Measurements from ENCODE around the gene ELL.

ELL gene

GRCh38 chr19:18503337-18503970, 18.4 kb downstream of the ELL start:
- TF ChIP-seq CEBPB (IDR thresholded peaks at IDR 0.05) (no peak), TCF12 (IDR thresholded peaks at IDR 0.05; ENCODE audit: low read depth) (no peak), MAX (IDR thresholded peaks at IDR 0.05) (no peak), ZBTB7A (IDR thresholded peaks at IDR 0.05; ENCODE audit: low read depth) (no peak), YY1 (IDR thresholded peaks at IDR 0.05; ENCODE audit: low read depth) (no peak), TAF1 (IDR thresholded peaks at IDR 0.05; ENCODE audit: low read depth) (no peak), CREB1 (IDR thresholded peaks at IDR 0.05; ENCODE audit: low read depth) (no peak)
- TF ChIP-seq, protein P1, sequence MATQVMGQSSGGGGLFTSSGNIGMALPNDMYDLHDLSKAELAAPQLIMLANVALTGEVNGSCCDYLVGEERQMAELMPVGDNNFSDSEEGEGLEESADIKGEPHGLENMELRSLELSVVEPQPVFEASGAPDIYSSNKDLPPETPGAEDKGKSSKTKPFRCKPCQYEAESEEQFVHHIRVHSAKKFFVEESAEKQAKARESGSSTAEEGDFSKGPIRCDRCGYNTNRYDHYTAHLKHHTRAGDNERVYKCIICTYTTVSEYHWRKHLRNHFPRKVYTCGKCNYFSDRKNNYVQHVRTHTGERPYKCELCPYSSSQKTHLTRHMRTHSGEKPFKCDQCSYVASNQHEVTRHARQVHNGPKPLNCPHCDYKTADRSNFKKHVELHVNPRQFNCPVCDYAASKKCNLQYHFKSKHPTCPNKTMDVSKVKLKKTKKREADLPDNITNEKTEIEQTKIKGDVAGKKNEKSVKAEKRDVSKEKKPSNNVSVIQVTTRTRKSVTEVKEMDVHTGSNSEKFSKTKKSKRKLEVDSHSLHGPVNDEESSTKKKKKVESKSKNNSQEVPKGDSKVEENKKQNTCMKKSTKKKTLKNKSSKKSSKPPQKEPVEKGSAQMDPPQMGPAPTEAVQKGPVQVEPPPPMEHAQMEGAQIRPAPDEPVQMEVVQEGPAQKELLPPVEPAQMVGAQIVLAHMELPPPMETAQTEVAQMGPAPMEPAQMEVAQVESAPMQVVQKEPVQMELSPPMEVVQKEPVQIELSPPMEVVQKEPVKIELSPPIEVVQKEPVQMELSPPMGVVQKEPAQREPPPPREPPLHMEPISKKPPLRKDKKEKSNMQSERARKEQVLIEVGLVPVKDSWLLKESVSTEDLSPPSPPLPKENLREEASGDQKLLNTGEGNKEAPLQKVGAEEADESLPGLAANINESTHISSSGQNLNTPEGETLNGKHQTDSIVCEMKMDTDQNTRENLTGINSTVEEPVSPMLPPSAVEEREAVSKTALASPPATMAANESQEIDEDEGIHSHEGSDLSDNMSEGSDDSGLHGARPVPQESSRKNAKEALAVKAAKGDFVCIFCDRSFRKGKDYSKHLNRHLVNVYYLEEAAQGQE (IDR thresholded peaks at IDR 0.05; ENCODE audit: low read depth) = no peak

- TF ChIP-seq MAX (IDR thresholded peaks at IDR 0.05) (no peak), YY1 (IDR thresholded peaks at IDR 0.05; ENCODE audit: low read depth) (no peak), CREB1 (IDR thresholded peaks at IDR 0.05; ENCODE audit: low read depth) (no peak), EGR1 (IDR thresholded peaks at IDR 0.05) (no peak), RAD21 (IDR thresholded peaks at IDR 0.05; ENCODE audit: low read depth) (no peak), EP300 (IDR thresholded peaks at IDR 0.05; ENCODE audit: borderline replicate concordance) (no peak), TCF12 (IDR thresholded peaks at IDR 0.05; ENCODE audit: low read depth) (no peak), ZBTB7A (IDR thresholded peaks at IDR 0.05; ENCODE audit: low read depth) (no peak), NFIC (IDR thresholded peaks at IDR 0.05) (no peak), USF1 (IDR thresholded peaks at IDR 0.05) (no peak), FOXM1 (IDR thresholded peaks at IDR 0.05; ENCODE audit: borderline replicate concordance, low read depth) (no peak), TEAD4 (IDR thresholded peaks at IDR 0.05) (no peak), CEBPB (IDR thresholded peaks at IDR 0.05) (no peak), TAF1 (IDR thresholded peaks at IDR 0.05; ENCODE audit: low read depth) (no peak)
- TF ChIP-seq, protein P1 (IDR thresholded peaks at IDR 0.05; ENCODE audit: low read depth) = no peak
These were observed 19.1 kb downstream of the ELL start for GRCh38 chr19:18502638-18503294.

DNA sequence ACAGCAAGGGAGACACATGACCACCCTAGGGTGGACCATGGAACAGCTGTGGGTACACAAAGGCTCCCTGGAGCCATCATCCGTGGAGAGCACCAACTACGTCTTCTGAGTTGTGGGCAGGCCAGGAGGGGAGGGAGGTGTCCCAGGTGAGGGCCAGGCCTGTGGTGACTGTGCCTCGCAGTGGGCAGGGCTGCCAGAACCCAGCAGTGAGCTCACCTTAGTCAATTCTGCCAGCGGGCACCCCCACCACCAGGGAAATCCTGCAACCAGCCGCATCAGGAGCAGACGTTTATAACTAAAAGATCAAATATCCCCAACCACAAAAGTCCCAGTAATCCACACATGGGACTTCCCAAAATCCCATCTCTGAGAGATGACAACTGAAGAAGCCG, 19.6 kb downstream of the ELL start:
- TF ChIP-seq ZBTB7A (IDR thresholded peaks at IDR 0.05; ENCODE audit: low read depth) = no peak
- TF ChIP-seq TEAD4 (IDR thresholded peaks at IDR 0.05) = no peak
- TF ChIP-seq RAD21 (IDR thresholded peaks at IDR 0.05; ENCODE audit: low read depth) = no peak
- TF ChIP-seq TCF12 (IDR thresholded peaks at IDR 0.05; ENCODE audit: low read depth) = no peak
- TF ChIP-seq FOXM1 (IDR thresholded peaks at IDR 0.05; ENCODE audit: borderline replicate concordance, low read depth) = no peak
- no peak for TF ChIP-seq CREB1 (IDR thresholded peaks at IDR 0.05; ENCODE audit: low read depth)
- TF ChIP-seq CEBPB (IDR thresholded peaks at IDR 0.05) = no peak
- no peak for TF ChIP-seq EGR1 (IDR thresholded peaks at IDR 0.05)
- TF ChIP-seq, protein P1 (IDR thresholded peaks at IDR 0.05; ENCODE audit: low read depth) = no peak
- TF ChIP-seq USF1 (IDR thresholded peaks at IDR 0.05) = no peak
- TF ChIP-seq TAF1 (IDR thresholded peaks at IDR 0.05; ENCODE audit: low read depth) = no peak
- TF ChIP-seq MAX (IDR thresholded peaks at IDR 0.05) = no peak
- TF ChIP-seq NFIC (IDR thresholded peaks at IDR 0.05) = no peak
- no peak for TF ChIP-seq EP300 (IDR thresholded peaks at IDR 0.05; ENCODE audit: borderline replicate concordance)
- no peak for TF ChIP-seq YY1 (IDR thresholded peaks at IDR 0.05; ENCODE audit: low read depth)

GRCh38 chr19:18501832-18502231, 20.0 kb downstream of the ELL start:
- TF ChIP-seq MAX (IDR thresholded peaks at IDR 0.05) (no peak), RAD21 (IDR thresholded peaks at IDR 0.05; ENCODE audit: low read depth) (no peak), USF1 (IDR thresholded peaks at IDR 0.05) (no peak), YY1 (IDR thresholded peaks at IDR 0.05; ENCODE audit: low read depth) (no peak), ZBTB7A (IDR thresholded peaks at IDR 0.05; ENCODE audit: low read depth) (no peak), NFIC (IDR thresholded peaks at IDR 0.05) (no peak), TAF1 (IDR thresholded peaks at IDR 0.05; ENCODE audit: low read depth) (no peak), CREB1 (IDR thresholded peaks at IDR 0.05; ENCODE audit: low read depth) (no peak), TEAD4 (IDR thresholded peaks at IDR 0.05) (no peak), TCF12 (IDR thresholded peaks at IDR 0.05; ENCODE audit: low read depth) (no peak), FOXM1 (IDR thresholded peaks at IDR 0.05; ENCODE audit: borderline replicate concordance, low read depth) (no peak), EGR1 (IDR thresholded peaks at IDR 0.05) (no peak)

All from Ishikawa (cell line).